Measurements from ENCODE around the gene IGFBPL1. TPM values are rescaled to one million over a fixed set of nuclear protein-coding genes. Genes with fewer than 3 reads are reported as not detected.

The IGFBPL1 gene
- total and polyA plus RNA-seq, 2 donors = 1.6 to 3.0 TPM

DNA sequence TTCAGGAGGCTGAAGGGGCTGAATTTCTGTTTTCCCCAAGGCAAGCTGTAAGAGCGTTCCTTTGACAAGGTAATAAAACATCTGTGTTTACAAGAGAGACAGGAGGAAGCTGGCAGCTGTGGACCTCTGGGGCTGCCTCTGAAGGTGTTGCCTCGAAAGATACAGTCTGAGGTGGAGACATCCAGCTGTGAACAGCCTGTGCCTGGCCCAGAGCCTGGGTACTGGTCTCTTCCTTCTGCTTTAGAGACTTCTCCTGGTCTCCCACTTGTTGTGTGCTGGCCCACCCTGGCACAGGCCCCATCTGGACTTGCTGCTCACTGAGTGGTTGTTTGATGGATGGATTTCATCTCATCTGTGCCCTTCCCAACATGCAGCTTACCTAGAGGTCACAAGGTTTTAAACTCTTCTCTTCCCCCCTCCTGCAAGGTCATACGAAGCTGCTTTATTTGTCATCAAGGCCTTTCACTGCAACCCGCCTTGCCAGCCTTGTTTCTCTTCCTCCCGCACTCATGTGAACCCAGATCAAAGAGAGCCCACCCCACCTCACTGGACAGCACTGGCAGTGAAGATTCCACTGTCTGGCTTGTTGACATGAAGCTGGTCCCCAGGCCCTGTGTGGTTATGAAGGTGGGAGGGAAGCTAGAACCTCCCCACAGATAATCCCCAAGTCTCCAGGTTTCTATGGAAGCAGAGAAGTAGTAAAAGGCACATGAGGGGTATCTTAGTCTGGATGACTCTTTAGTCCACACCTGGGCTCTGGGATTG, 66.7 kb downstream of the IGFBPL1 start:
- no peak overlapping the region for H3K27ac ChIP-seq (ENCODE audit: low read depth)
- no peaks in the 10 kb centered on the region for H3K4me1 ChIP-seq (ENCODE audit: insufficient read depth)
- no peaks in the 10 kb centered on the region for H3K36me3 ChIP-seq (ENCODE audit: insufficient read depth)
- no peak for DNase-seq (ENCODE audit: extremely low spot score)
- no peak overlapping the region for H3K4me3 ChIP-seq (ENCODE audit: low read depth, low read length)
- WGBS = 70% methylated on average over 5 of the region's 5 CpGs

DNA sequence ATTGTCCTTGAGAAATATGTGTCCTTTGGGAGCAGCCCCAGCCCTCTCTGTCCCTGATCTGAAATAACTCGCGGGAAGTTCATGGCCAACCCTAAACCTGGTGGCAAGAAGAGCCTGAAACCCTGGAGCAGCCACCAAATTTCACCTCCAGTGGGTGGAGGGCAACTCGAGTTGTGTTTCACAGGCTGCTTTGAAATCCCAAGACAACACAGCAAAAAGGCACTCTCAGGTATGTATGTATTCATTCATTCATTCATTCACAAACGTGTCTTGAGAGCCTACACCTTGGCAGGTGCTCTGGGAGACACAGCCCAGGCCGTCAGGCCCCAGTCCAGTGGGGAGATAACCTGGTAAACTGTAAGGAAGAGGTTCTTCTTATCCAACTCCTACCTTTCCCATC, 67.4 kb downstream of the IGFBPL1 start:
- Histone ChIP-seq H3K36me3 (ENCODE audit: insufficient read depth) (no peaks in the 10 kb centered on the region), H3K4me1 (ENCODE audit: insufficient read depth) (no peaks in the 10 kb centered on the region), H3K4me3 (ENCODE audit: low read depth, low read length) (no peak overlapping the region), H3K27ac (ENCODE audit: low read depth) (no peak overlapping the region)
- DNase-seq (ENCODE audit: extremely low spot score) = no peak
- 84% methylated on average over 5 of the region's 5 CpGs for WGBS

Other genes with a start within 250 kb of the IGFBPL1 start
- gene ALDH1B1, start 31.8 kb downstream of the IGFBPL1 start, total RNA-seq = 51.0 TPM
- 239 TPM for gene ALDH1B1, start 31.8 kb downstream of the IGFBPL1 start, polyA plus RNA-seq
- 0.95 TPM for gene ANKRD18A, start 196.1 kb upstream of the IGFBPL1 start, total RNA-seq
- 0.91 TPM for gene ANKRD18A, start 196.1 kb upstream of the IGFBPL1 start, polyA plus RNA-seq